HL-60/S4 treated with phorbol 12-myristate 13-acetate at 8.2 ng/mL for 4 days and 3 days (cell line): ENCODE data around the gene PTPRE.

ENCODE experiments used
- in situ Hi-C: fragments of 300-500 bp; cut with MboI; formaldehyde crosslinking; loops from 2 replicates; pipeline ENCODE4 v1.15.0; 2022; ENCODE audit warnings: low sequenced_read_pairs

Gene PTPRE

DNA sequence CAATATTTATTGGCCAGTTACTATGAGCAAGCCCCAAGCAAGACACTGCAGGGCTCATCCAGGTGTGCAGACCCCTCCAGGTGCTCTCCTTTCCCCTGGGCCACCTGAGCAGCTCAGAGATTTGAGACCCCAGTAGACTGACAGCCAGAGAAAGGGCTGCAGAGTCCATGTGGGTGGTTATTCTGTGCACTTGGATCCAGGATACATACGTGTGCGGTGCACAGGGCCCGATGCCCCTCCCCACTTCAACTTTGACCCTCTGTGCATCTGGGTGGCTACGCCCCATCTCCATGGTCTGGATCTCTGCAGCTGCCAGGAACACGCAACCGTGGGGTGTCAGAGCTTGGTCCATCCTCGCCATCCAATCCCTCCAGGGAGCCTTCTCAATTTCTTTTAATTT lies 146.5 kb downstream of the PTPRE start:
- in situ Hi-C loops: no loop called here

DNA sequence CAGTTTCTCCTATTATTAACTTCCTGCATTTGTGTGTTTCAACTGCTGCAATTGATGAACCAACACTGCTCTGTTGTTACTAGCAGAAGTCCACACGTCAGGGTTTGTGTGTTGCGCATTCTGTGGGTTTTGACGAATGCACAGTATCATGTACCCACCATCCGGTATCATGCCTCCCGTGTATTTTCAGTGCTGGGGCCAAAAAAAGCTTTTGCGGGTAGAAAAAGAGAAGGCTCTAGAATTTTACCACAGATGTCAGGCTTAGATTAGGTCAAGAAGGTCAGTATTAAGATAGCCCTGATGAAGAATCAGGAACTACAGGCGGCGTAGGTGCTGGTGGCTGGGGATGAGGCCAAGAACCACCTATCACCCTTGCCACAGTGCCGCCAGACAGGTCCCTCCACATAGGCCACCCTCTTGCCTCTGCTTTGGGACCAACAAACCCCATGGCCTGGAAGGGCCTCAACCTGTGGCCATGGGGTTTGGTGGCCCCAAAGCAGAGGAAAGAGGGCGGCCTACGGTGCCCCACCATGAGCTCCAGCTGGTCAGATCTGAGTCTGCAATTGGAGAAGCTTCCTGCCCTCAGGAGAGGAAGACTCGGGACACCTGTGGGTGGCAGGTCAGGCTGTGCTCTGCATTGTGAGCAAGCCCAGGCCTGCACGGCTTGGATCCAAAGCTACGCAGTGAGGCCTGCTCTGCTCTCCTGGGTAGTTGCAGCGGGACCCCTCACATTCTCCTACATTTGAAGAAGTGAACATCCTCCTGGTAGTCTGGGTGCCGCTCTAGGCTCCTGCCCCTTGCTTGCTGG lies 147.5 kb downstream of the PTPRE start:
- in situ Hi-C loops: no loop called here

DNA sequence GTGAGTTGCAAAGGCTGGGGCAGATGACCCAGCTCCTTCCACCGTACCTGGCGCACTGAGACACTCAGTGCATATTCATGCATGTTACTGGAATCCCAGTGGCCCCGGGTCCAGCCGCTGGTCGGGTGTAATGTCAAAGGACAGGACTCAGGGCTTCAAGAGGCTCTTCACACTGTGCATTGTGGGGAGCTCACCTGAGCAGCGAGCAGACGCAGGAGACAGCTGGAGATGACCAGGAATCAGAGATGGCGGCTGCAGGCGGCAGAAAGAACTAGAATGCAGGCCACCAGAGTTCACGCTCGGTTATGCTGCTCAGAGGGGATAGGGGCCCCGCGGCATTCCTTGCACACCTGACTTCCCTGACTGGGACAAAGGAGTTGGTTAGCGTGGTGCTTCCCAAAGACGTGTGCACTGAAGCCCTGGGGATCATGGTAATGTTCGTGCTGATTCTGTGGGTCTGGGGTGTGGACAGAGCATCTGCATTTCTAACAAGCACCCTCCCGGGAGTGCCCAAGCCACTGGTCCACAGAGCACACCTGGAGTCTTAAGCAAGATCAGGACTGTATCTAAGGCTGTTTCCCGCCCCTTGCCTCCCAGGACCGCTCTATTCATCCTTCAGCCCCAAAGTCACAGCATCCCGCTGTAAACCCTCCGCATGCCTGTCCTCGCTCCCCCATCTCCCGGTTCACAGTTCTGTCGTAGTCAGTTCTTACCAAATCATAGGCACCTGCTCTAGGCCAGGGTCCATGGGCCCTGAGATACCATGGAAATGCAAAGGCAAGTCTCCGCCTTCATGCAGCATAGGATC lies 148.4 kb downstream of the PTPRE start:
- in situ Hi-C loops: no loop called here

DNA sequence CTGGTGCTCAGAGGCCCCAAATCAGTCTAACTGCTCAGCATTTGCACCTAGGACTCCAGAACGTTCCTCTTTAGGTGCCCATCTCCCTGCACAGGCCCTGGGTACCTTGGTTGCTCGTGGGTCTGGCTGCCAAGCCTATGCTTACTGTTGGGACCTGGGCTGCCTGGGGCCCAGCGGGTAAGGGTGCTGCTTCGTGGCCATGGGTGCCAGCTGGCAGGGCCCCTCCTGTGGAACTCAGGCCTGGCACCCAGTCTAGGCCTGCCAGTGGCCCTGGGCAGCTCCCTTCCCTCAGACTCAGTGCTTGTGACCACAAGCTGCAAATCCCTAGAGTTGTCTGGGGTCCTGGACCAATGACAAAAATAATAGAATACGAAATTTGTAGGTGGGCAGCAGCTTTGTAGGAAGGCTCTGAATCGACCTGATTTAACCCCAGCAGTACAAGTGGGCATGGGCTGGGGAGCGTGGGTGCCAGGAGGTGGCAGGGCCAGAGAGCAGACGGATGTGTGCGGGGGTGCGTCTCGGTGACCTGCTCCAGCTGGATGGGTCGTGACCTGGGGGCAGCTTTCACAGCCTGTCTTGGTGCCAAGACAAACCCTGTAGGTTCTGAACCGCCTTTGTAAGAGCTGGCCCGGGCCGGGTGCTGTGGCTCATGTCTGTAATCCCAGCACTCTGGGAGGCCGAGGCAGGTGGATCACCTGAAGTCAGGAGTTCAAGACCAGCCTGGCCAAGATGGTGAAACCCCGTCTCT lies 149.6 kb downstream of the PTPRE start:
- in situ Hi-C loops: no loop called here

DNA sequence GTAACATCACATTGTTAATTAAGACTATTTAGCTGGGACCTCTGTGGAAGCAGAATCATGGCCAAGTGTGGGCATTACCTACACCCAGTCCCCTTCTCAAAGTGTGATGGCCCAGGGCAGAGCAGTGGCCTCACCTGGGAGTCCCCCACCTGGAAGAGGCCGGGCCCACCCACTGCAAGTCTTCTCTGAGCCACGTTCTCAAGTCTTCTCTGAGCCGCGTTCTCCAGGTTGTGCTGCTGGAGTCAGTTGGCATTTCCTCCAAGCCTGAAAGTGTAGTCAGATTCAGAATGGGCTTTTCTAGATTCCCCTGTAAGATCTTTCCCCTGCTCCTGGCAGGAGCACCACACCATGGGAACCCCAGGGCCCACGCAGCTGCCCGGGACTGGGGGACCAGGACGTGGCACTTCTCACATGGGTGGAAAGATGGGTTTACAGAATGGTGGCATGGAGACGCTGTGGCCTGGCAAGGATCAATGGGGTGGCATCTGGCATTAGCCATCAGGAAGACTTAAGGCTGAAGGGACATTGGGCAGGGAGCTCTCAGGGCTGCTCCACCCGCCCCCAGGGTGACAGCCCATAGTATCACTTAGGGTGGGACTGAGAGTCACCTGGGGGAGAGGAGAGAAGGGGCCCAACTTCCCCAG lies 151.3 kb downstream of the PTPRE start:
- in situ Hi-C loops: no loop called here

DNA sequence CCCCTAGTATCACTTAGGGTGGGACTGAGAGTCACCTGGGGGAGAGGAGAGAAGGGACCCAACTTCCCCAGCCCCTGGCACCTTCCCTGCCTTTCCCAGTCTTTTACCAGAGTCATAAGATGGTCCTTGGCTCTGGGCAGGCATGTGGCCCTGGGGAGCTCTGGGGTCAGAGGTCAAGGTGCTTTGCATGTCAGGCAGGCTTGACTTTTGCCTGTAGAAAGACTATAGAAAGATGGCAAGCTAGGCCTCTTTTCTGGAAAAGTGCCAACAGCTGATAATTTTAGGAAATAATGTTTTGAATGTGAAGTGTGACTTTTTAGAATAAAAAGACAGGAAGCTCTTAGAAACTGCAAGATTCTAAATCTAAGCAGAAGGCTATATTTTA lies 151.8 kb downstream of the PTPRE start:
- in situ Hi-C loops: no loop called here

DNA sequence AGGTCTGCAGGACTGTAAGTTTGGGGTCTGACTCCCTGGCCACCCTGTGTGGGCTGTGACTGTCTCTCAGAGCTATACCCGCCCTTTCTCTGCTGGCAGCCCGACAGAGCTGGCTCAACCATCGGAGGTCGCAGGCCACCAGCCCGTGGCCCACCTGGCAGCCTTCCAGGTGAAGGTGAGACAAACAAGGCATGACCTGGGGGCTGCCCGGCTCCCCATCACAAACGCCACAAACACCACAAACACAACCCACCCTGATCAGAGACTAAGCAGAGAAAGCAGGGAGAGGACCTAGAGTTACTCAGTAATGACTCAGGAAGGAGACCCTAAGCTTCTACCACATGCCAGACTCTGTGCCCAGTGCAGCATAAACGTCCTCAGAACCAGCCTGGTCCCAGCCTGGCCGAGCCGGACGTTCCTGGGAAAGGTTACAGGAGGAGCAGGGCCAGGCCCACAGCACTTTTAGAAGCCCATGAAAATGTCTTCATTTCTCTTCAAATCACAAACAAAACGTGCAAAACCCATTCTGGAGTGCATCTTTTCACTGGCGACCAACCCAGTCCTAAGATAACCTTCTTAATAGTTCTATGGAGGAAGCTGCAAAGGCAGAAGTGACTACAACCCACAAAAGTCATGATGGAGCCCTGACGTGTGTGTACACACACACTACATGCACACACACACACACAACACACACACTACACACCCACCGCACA lies 152.5 kb downstream of the PTPRE start:
- in situ Hi-C loops: no loop called here

DNA sequence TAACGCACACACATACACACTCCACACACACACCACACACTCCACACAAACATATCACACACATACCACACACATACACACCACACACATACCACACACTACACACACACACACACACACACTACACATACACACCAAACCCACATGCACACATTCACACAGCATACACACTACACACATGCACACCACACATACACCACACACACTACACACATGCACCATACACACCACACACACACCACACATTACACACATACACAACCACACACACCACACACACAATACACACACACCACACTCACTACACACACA lies 153.0 kb downstream of the PTPRE start:
- in situ Hi-C loops: no loop called here

DNA sequence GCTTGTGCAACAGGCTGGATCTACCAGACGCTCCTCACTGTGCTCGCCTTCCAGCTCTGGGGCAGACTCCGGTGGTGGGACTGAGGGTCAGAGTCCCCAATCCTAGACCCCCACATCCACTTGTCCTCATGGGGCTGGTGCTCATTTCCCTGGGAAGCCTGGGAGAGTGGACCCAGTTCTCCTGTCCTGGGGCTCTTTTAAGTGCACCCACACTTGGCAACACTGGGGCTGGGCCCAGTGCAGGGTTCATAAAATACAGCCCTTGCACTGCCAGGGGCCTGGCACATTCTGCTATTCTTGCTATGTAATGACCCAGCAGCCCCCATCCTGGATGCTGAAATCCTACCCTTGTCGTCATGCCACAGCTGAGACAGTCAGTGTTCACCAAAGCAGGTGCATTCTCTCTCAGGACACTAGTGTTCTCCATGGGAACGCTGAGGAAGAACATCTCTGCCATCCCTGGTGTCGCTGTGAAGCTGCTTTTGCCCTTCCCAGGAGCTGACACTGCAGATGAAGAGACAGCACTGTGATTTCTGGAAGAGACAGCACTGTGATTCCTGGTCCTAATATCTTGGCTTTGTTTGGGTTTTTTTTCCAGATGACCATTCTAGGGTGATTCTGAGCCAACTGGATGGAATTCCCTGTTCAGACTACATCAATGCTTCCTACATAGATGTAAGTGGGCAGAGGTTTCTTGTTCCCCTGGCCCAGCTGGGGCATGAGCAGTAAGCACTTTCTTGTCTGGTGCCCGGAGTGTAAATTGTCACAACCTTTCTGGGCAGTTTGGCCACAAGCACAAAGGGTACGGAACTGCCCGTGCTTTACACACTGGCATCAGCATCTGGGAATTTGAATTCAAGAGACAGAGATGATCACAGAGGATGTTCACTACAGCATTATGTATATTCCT lies 153.7 kb downstream of the PTPRE start:
- in situ Hi-C loops: no loop called here

DNA sequence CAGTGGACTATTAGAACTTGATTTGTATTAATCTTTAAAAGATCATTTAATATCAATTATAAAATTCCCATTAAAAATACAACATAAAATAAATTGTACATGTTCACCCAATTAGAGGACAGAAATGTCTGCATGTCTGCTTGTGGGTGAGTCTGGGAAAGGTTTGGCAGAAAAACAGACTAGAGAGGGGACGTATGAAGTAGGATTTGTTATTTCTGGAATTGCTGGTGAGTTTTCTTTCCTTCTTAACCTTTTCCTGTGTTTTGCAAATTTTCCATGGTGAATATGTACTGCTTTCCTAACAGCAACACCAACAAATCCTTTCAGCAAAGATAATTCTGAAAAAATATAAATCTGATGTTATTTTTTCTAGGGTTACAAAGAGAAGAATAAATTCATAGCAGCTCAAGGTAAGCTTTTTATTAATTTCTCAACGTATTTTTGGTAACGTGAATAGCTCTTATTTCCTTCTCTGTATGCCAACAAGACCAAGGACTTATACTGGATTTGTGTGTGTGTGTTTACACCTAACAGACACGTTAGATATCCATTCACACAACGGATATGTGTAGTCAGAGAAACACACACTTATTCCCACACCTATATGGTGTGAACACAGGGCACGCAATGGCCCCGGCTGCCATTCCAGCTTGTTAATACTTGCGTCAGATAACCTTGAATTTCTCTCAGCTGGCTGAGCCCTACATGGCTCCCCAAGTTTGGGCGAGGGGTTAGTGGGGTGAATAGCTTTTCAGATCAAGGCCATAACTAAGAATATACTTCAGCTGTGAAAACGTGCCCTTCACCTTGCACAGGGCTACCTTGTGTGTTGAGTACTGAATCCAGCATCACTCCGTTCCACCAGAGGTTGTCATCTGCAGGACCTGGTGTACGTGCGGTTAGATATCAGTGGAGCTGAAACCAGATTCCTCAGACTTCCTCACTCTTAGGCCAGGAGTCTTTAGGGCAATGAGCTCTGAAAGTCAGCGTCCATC lies 154.7 kb downstream of the PTPRE start:
- in situ Hi-C loops: no loop called here

DNA sequence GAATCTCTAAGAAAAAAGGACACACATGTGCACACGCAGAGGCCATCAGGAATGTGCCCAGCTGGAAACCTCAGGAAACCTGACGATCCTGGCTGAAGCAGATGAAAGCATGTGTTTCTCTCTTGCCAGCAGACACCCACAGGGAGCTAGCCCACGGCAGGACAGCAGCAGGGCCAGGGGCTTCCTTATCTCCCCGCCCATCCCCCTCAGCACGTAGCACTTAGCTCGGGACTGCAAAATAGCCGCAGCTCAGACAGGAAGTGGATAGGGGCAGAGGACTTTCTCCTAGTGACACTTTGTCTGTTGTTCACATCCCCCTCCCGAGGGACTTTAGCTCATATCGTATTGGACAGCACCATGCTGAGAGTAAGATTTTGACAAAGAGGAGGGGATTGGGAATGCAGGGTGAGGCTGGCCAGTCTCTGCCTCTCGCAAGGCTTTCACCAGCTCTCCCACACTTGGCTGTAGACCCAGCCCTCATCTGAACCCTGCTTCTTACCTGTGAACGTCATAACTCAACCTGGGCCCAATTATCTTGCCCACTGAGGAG lies 155.5 kb downstream of the PTPRE start:
- in situ Hi-C loops: no loop called here

DNA sequence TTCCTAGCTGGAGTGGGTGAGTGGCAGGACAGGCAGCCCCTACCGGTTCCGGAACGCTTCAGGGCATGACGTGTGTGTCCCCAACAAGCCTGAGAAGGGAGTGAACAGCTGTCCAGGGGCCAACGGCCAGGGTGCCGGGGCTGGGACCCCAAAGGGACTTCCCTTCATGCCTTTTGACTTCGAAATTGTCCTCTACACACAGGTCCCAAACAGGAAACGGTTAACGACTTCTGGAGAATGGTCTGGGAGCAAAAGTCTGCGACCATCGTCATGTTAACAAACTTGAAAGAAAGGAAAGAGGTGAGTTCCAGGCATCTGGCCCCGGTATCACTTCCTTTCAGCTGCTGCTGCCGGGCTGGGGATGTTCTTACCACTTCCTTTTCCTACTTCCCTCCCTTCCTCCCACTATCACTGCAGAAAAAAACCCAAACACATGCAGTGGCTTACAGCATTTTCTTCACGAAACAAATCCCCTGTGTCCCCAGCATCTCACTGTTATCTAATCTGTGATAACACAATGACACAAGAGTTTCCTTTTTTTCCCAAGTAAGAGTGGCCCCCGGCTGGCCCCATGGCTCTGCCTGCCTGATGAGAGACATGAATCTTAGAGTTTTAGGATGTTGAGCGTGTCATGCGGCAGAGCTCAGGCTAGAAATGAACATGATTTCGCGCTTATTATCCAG lies 156.1 kb downstream of the PTPRE start:
- in situ Hi-C loops: no loop called here

DNA sequence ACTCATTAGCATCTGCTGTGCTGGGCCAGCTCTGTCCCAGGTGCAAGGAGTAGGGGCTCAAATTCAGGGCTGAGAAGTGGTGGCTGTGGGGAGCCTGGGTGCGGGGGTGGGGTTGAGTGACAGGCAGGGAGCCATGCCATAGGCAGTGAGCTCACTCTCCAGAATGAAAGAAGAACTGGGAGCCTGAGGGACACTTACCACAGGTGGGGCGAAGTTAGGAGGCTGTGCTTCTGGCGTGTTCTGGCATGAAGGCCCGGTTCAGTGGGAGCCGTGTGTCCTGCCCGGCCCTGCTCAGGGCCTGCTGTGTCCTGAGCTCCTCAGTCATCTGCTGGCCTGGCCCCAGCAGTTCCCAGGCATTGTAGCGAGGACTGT lies 156.8 kb downstream of the PTPRE start:
- in situ Hi-C loops: no loop called here

DNA sequence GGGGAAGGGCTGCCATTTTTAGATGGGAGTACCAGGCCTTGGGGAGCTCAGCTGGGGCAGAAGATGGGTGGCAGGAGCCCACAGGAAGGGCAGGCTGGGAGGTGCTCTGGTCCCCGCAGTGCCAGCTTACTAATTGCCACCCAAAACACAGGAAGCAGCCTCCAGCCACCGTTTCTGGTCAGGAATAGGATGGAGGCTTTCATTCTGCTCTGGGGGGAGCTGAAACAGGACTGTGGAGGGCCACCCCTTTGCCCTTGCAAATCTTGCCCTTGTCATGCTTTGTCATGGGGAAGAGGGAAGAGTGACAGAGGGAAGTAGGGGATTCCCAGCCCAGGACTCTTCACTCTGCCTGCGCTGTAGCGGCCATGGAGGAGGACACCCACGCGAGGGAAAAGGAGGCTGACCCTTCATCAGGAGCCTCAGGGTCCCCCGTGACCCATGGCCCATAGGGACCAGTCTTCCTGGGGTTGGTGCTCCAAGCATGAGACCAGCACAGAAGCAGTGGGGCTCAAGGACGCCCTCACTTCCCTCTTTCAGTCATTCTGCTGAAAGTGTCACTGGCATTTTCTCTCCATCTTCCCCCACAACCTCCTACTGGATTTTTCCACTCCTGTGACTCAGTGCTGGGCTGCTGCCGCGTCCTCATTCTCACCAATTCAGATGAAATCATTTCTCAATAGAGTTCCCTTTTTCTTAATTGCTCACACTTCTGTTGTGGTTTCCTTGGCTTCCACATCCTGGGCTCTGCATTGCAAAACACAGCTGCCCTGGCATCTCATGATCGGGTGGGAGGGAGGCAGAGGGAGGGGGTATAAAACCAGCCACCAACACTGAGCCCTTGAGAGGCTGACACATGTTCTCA lies 157.4 kb downstream of the PTPRE start:
- in situ Hi-C loops: no loop called here

DNA sequence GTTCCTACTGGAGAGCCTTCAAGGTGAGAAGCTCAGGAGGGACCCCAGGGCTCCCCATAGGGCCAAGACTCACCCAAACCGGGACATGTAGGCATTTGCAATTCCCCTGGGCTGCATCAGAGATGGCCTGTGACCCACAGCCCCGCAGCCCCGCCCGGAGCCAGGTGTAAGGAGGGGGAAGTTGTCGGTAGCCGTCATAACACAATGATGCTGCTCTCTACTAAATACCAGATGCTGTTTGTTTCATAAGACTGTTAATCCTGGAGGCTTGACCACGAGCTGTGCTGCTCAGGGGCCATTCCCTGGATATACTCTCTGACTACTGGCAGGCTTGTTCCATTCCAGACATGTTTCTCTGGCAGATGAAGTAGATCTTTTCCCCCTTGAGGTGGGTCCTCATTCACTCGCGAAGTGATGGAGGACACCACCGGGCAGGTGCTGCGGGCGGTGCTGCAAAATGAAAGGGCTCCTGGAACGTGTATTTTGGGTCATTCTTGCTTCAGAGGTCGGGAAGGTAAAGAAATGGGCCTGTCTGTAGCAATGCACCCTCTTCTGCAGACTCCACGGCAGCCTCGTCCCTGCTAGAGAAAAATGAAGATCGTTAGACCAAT lies 158.2 kb downstream of the PTPRE start:
- in situ Hi-C loops: no loop called here

DNA sequence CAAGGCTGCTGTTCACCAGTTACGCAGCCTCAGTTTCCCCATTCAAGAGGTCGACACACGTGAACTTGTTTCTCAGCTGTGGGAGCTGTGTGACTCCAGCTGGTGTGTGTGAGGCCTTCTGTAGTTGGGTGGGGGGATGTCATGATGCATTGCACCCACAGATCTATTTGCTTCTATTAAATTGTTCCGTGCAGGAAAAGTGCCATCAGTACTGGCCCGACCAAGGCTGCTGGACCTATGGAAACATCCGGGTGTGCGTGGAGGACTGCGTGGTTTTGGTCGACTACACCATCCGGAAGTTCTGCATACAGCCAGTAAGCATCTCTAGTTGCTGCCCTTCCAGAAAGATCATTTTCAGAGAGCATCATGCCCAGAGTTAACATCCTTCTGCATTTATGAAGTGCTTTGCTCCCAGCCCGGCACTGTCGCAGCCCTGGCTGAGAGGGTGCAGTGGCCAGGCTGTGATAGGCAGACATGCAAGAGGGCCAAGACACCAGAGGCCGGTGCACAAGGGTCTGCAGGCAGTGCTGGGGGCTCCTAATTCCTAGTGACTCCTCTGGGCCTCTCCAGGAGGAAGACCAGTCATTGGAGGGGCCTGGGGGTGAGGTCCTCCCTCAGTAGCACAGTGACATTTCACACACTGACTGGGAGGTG lies 159.1 kb downstream of the PTPRE start:
- in situ Hi-C loops: no loop called here
